HG03558 (cell line): ENCODE measurements around the gene KCND1.

Source experiments
- ATAC-seq: cut with Tn5 transposase; IDR thresholded peaks from one replicate; pipeline ENCODE4 v1.9.1; 2021; ENCODE audit warnings: moderate number of reproducible peaks; ENCODE audit not compliant: unreplicated experiment; ENCODE audit errors: extremely low read depth

KCND1 gene

GRCh38 chrX:48975541-48975940 lies 3.9 kb upstream of the KCND1 start:
- no peak for ATAC-seq

- ATAC-seq = no peak
Measured at GRCh38 chrX:48975041-48975440, 3.4 kb upstream of the KCND1 start.

DNA sequence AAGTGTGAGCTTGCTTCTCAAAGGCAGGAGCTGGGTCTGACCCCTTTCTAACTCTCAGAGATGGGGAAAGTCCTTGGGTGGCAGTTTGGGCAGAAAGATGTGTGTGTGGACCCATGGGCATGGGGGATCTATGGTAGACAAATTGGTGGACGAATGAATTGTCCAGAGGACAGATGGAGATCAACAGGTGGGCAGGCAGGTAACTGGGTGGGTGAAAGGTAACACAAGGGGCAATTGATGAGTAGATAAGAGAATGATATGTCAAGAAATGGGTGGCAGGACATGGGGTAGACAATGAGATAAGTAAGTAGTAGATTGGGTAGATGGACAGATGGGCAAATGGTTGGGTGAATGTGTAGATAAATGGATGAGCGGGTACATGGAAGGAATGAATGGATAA lies 2.9 kb upstream of the KCND1 start:
- ATAC-seq = no peak

DNA sequence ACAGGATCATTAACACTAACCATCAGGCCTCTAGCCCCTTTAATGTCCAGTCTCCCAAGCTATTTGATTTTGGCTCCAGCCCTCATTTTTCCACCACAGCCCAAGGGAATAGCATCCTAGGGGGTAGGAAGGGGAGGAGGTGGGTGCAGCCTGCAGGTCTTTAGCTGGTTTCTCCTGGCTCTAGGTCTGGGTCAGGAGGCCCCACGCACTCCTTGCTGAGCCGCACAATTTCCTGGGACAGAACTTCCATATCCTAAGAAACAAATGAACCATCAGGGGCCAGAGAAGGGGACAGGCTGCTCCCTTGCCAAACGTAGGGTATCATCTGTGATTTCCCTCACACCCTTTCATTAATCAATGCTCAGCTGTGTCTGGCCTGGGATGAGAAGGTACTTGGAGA lies 2.4 kb upstream of the KCND1 start:
- ATAC-seq = no peak

DNA sequence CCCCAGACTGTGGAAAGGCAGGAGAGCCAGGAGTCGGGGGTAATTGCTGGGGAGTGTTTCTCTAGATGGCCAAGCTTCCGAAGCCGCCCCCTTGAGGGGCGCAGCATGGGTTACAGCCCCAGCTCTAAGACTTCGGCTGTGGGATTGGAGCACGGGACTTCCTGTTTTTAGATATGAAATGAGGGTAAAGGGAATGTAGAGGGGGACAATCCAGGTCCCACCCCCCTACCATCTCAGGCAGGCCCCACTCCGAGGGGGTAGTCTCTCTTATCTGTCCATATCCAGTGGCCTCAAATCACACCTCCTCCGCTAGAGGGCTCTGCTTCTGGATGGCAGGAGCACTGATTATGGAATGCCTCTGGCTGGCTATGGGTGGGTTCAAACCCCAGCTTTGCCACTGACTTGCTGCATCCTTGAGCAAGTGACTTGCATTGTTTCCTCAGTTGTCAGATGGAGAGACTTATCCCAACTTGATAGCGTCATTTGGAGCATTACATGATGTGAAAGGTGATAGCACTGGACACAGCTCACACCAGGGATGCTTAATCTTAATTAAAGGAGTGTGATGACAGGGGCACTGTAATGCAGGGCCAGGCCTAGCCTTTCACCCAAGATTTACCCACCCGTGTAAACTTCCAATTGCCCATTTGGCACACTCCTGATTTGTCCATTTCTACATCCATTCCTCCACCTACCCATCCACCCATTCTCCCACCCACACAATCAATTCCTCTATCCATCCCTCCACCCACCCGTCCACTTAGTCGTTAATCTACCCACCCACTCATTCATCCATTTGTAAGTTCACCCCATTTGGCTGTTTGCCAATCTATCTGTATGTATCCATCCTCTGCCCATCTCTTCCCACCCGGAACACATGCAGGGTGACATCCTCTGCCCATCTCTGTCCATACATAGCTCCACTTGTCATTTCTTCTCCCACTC lies 848 bp upstream of the KCND1 start:
- no peak for ATAC-seq

GRCh38 chrX:48969471-48969870 lies 2.2 kb downstream of the KCND1 start:
- ATAC-seq = no peak

DNA sequence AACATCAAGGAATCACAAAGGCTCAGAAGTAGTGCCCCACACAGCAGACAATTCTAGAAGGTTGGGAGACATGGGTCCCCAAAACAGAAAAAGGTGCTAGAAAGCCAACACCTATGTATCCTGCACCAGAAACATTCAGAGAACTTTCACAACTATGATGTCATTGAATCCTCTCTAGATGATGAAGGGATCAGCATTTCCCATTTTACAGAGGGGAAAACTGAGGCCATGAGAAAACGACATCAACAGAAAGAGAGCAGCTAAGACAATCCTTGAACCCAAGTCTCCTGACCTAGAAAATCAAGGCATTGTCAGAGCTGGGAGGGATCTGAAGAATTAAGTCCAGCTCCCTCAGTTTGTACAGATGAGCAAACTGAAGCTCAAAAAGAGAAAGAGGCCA lies 3.3 kb downstream of the KCND1 start:
- no peak for ATAC-seq

GRCh38 chrX:48966796-48967579 lies 4.7 kb downstream of the KCND1 start:
- no peak for ATAC-seq

- ATAC-seq = no peak
Measured at GRCh38 chrX:48965959-48966358, 5.7 kb downstream of the KCND1 start.

GRCh38 chrX:48961585-48962091 lies 10.0 kb downstream of the KCND1 start:
- ATAC-seq = no peak

GRCh38 chrX:48960291-48960690 lies 11.4 kb downstream of the KCND1 start:
- no peak for ATAC-seq

DNA sequence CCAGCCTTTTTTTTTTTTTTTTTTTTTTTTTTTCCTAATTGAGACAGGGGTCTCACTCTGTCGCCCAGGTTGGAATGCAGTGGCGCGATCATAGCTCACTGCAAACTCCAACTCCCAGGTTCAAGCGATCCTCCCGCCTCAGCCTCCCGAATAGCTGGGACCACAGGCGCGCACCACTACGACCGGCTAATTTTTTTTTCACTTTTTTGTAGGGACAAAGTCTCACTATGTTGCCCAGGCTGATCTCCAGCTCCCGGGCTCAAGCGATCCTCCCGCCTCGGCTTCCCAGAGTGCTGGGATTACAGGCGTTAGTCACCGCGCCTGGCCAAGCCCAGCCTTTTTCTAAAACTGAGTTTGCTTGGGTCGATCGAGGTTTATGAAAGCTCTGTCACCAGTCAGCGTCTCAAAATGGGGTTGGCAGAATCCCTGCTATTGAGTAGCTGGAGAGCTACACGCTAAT lies 13.0 kb downstream of the KCND1 start:
- ATAC-seq = no peak

- peak; percentile 62 for ATAC-seq
Measured at GRCh38 chrX:48957827-48958634, 13.6 kb downstream of the KCND1 start.

DNA sequence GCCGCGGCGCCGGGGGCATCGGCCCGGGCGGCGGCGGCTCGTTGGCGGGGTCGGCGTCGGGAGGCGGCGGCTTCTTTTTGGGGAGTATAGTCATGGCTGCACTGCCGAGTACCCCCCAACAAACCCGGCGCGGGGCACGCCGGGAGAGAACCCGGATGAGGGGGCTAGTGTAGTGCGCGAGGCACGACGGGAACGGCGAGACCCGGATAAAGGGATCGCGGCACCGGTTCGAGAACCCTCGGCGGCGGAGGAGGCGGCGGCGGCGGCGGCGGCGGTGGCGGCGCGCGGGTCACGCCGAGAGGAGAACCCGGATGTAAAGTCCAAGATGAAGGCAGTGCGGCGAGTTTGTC lies 14.2 kb downstream of the KCND1 start, which contains the start of gene OTUD5:
Gene OTUD5, minus strand, starts transcription at position 131 of the 350 bp plus-strand sequence. Its CDS starts 37 bp downstream, at position 94.
- ATAC-seq = peak; percentile 22

DNA sequence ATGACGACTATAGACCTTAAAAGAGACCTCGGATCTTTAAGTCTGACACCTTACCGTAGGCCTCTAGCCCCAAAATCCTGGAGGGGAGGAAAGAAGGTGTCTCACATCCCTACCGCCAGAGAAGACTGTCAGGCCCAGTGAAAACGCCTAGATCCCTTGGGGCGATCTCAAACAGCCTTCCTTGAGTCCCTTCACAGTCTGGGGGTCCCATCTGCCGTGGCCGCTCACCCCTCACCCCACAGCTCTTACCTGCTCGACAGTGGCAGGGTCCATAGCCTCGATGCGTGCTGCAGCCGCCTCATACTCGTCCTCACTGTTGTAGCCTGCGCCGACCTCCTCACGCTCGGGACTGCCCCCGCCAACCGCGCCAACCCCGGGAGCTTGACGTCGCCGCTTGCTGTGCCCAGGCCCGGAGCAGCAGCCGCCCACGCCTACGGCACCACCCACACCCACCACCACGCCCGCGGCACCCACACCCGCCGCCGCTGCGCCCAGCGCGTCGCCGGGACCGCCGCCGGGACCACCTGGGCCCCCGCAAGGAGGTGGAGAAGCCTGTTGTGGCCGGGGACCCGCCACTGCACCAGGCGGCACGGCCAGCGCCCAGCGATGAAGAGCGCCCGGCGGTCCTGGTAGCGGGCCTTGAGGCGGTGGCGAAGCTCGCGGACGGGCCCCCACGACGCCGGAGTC lies 14.8 kb downstream of the KCND1 start:
- ATAC-seq = no peak

DNA sequence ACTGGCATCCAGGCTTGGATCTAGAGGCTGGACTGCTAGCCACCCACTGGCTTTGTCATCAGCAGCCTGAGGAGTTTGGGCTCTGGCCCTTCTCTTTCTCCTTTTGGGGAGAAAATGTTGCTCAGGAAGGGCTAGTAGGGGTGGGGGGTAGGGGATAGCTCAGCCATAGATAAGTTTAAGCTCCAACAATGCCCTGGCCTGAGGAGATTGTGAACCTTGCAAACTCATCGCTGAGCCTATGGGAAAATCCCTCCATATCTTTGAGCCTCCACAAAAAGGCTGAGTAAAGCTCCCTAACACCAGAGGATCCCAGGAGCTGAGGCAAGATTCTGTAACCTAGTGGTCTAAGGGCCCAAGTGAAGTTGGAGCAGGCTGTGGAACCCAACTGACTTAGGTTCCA lies 23.1 kb downstream of the KCND1 start:
- ATAC-seq = no peak

DNA sequence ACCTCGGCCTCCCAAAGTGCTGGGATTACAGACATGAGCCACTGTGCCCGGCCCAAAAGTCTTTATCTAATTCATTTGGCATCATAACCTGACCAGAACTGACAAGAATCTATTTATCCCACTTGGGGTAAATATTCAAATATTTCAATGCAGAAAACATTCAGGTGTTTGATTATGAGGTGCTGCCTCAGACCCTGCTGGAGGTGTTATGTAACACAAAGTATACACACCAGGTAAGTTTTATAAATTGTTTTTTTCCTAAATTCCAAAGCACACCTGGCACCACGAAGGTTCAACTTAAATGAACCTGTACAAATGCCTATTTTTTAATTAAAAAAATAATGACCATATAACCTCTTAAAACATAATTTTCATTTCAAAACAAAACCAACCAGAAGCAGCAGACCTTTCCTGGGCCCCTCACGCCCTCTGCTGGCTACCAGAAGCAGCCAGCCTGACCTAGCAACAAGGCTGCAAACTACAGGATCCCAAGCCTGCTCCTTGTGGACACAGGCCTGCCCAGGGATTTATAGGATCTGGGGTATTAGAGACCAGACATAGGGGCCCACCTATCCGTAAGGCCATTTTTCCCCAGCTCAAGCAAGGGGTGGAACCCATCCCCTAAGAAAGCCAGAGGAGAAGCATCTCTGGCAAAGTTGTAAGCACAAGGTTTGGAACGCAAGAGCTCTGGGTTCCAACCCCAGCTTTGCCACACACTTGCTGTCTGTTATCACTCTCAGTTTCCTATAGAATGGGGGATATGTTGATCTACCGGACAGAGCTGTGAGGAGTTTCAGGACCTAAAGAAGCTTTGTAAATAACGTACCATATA lies 25.9 kb downstream of the KCND1 start:
- ATAC-seq = no peak

DNA sequence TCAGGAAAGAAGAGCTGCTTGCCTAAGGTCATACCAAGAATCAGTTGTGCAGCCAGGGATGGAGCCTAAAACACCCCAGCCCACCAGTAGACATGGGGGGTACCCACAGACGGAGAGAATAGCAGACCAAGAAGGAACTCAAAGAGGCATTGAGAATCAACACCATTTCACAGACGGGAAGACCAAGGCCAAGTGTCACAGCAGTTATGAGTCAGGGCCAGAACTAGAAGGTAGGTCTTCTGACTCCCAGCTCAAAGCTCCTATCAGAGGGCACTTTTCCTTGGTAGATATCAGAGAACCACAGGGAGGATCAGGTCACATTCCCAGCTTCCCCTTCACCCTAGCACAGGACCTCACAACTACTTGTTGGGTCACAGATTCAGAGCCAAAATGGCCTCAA lies 28.7 kb downstream of the KCND1 start:
- no peak for ATAC-seq
